ENCODE results near the gene SCAPER. TPM values are rescaled to one million over a fixed set of nuclear protein-coding genes. Genes with fewer than 3 reads are reported as not detected.

Gene SCAPER
- total RNA-seq, 1 donor = 8.3 TPM

DNA sequence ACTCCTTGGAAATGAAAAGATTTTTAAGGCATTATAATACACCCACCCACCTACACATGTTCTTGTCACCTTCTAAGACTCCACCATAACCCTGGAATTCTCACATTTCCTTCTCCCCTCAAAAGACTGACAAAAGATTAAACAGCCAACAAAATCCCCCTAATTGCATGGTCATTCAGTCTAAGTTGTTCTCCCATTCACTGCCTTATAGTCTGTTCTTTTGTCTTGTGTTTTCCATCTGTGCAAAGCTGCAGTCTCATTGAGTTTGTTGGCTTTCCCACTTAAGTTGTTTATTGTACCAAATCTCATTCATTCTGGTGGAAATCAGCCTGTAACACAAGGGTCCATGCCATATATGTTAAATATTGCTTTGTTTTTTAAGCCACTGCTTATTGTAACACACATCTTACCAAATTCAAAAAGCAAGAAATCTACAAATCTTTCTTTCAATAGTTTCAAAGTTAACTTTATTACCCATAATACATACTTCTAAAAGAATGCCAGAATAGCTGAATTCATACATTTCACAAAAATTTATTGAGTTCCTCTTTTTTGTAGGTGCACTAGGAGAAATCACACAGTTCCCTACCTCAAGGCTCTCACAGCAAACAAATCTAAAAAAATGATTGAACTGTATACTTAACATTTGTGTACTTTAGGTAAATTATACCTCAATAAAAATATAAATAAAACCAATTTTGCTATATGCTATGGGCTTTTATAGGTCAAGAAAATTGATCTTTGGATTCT is 24.0 kb upstream of the SCAPER start:
- Histone ChIP-seq H3K4me2 (ENCODE audit: insufficient read depth, low read length) (no peak overlapping the region), H3K9me3 (ENCODE audit: low read depth, low read length) (no peaks in the 10 kb centered on the region), H3K79me2 (ENCODE audit: insufficient read depth, low read length) (peaks cover 17% of the 10 kb centered on the region), H3K27me3 (ENCODE audit: insufficient read depth, low read length) (no peaks in the 10 kb centered on the region), H3K4me3 (ENCODE audit: insufficient read depth, low read length) (no peak overlapping the region), H4K20me1 (ENCODE audit: insufficient read depth, low read length) (no peaks in the 10 kb centered on the region), H2AFZ (ENCODE audit: low read length) (no peak overlapping the region), H3K27ac (ENCODE audit: low read depth, low read length) (no peak overlapping the region), H3K36me3 (ENCODE audit: insufficient read depth, low read length) (peaks cover 6% of the 10 kb centered on the region), H3K4me1 (ENCODE audit: insufficient read depth, low read length) (peaks cover 10% of the 10 kb centered on the region)
- no peak for TF ChIP-seq CTCF (IDR thresholded peaks at IDR 0.05; ENCODE audit: extremely low read depth, low read depth, low read length)
- no peak for DNase-seq (ENCODE audit: insufficient read length, low spot score, missing footprints)

- peaks cover 3% of the 10 kb centered on the region for H3K27me3 ChIP-seq (ENCODE audit: insufficient read depth, low read length)
- H3K27ac ChIP-seq (ENCODE audit: low read depth, low read length) = no peak overlapping the region
- no peak for TF ChIP-seq CTCF (IDR thresholded peaks at IDR 0.05; ENCODE audit: extremely low read depth, low read depth, low read length)
- H3K4me1 ChIP-seq (ENCODE audit: insufficient read depth, low read length) = peaks cover 10% of the 10 kb centered on the region
- peaks cover 15% of the 10 kb centered on the region for H3K79me2 ChIP-seq (ENCODE audit: insufficient read depth, low read length)
- H3K36me3 ChIP-seq (ENCODE audit: insufficient read depth, low read length) = peaks cover under 1% of the 10 kb centered on the region
- no peaks in the 10 kb centered on the region for H4K20me1 ChIP-seq (ENCODE audit: insufficient read depth, low read length)
- H3K4me2 ChIP-seq (ENCODE audit: insufficient read depth, low read length) = no peak overlapping the region
- no peak overlapping the region for H2AFZ ChIP-seq (ENCODE audit: low read length)
- no peak overlapping the region for H3K4me3 ChIP-seq (ENCODE audit: insufficient read depth, low read length)
- no peaks in the 10 kb centered on the region for H3K9me3 ChIP-seq (ENCODE audit: low read depth, low read length)
- no peak for DNase-seq (ENCODE audit: insufficient read length, low spot score, missing footprints)
These were observed 23.1 kb upstream of the SCAPER start for GRCh38 chr15:76928201-76928600.

GRCh38 chr15:76916369-76916768 is 11.2 kb upstream of the SCAPER start:
- Histone ChIP-seq H3K27ac (ENCODE audit: low read depth, low read length) (no peak overlapping the region), H2AFZ (ENCODE audit: low read length) (no peak overlapping the region), H3K4me2 (ENCODE audit: insufficient read depth, low read length) (no peak overlapping the region), H3K79me2 (ENCODE audit: insufficient read depth, low read length) (no peaks in the 10 kb centered on the region), H4K20me1 (ENCODE audit: insufficient read depth, low read length) (no peaks in the 10 kb centered on the region), H3K36me3 (ENCODE audit: insufficient read depth, low read length) (no peaks in the 10 kb centered on the region), H3K4me3 (ENCODE audit: insufficient read depth, low read length) (no peak overlapping the region), H3K9me3 (ENCODE audit: low read depth, low read length) (no peaks in the 10 kb centered on the region), H3K4me1 (ENCODE audit: insufficient read depth, low read length) (no peaks in the 10 kb centered on the region), H3K27me3 (ENCODE audit: insufficient read depth, low read length) (peaks cover 19% of the 10 kb centered on the region)
- DNase-seq (ENCODE audit: insufficient read length, low spot score, missing footprints) = no peak
- no peak for TF ChIP-seq CTCF (IDR thresholded peaks at IDR 0.05; ENCODE audit: extremely low read depth, low read depth, low read length)

DNA sequence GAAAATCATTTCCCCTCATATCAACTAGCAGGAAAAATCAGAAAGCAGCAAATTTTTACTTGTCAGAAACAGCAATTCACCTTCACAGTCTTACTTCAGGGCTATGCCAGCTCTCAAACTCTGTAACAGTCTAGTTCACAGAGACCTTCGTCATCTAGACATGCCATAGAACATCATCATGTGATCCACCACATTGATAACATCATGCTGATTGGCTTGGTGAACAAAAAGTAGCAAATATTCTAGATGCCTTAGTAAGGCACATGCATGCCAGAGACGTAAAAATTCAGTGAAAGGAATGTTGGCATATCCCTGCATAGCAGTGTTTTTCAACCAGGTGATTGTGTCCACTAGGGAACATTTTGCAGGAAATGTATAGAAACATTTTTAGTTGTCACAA is 8.6 kb upstream of the SCAPER start:
- Histone ChIP-seq H3K36me3 (ENCODE audit: insufficient read depth, low read length) (no peaks in the 10 kb centered on the region), H3K27ac (ENCODE audit: low read depth, low read length) (no peak overlapping the region), H3K4me2 (ENCODE audit: insufficient read depth, low read length) (no peak overlapping the region), H3K4me3 (ENCODE audit: insufficient read depth, low read length) (no peak overlapping the region), H2AFZ (ENCODE audit: low read length) (no peak overlapping the region), H3K79me2 (ENCODE audit: insufficient read depth, low read length) (no peaks in the 10 kb centered on the region), H3K4me1 (ENCODE audit: insufficient read depth, low read length) (no peaks in the 10 kb centered on the region), H3K9me3 (ENCODE audit: low read depth, low read length) (no peaks in the 10 kb centered on the region), H3K27me3 (ENCODE audit: insufficient read depth, low read length) (peaks cover 11% of the 10 kb centered on the region), H4K20me1 (ENCODE audit: insufficient read depth, low read length) (no peaks in the 10 kb centered on the region)
- TF ChIP-seq CTCF (IDR thresholded peaks at IDR 0.05; ENCODE audit: extremely low read depth, low read depth, low read length) = no peak
- no peak for DNase-seq (ENCODE audit: insufficient read length, low spot score, missing footprints)
